HepG2 (cell line): Measurements from ENCODE around the gene PRPF4. TPM values are rescaled to one million over a fixed set of nuclear protein-coding genes. Genes with fewer than 3 reads are reported as not detected.
A peak's percentile ranks its signal among the peaks of the same experiment; 100 is the strongest.

Experiments
- ATRX ChIP-seq: sonication (generic); formaldehyde crosslinking; IDR thresholded peaks from 2 replicates; pipeline ENCODE4 v1.4.0; 2020; ENCODE audit warnings: missing genetic modification reagents, borderline replicate concordance
- BHLHE40 ChIP-seq: IDR thresholded peaks from 2 replicates; pipeline ENCODE4 v1.6.1; 2011; ENCODE audit warnings: low read length, improper control_type of control experiment
- BRCA1 ChIP-seq: sonication (generic); formaldehyde crosslinking; IDR thresholded peaks from 2 replicates; pipeline ENCODE4 v1.4.0; 2020; ENCODE audit warnings: missing genetic modification reagents
- CENPX ChIP-seq: sonication (generic); formaldehyde crosslinking; IDR thresholded peaks from 2 replicates; pipeline ENCODE4 v1.9.0; 2021; ENCODE audit warnings: mild to moderate bottlenecking, missing genetic modification reagents, moderate library complexity
- FOXA1 ChIP-seq, 2 experiments: fragments of 450-650 bp in 1 of 2; sonication (generic) in 1 of 2; formaldehyde crosslinking in 1 of 2; IDR thresholded peaks; 2 replicates each; pipeline versions ENCODE4 v1.4.0 to v1.6.1; 2016 to 2020; ENCODE audit warnings: missing genetic modification reagents in 1 of 2
- HDAC1 ChIP-seq: sonication (generic); formaldehyde crosslinking; IDR thresholded peaks from 2 replicates; pipeline ENCODE4 v1.5.1; 2020; ENCODE audit warnings: mild to moderate bottlenecking, missing genetic modification reagents
- MED13 ChIP-seq: sonication (generic); formaldehyde crosslinking; IDR thresholded peaks from 2 replicates; pipeline ENCODE4 v1.5.0; 2020; ENCODE audit warnings: missing genetic modification reagents
- MXD4 ChIP-seq: IDR thresholded peaks from 2 replicates; pipeline ENCODE4 v1.6.1; 2016; ENCODE audit warnings: mild to moderate bottlenecking, missing biosample characterization, missing genetic modification reagents
- SNAI1 ChIP-seq: sonication (generic); formaldehyde crosslinking; IDR thresholded peaks from 2 replicates; pipeline ENCODE4 v1.5.0; 2020; ENCODE audit warnings: mild to moderate bottlenecking, missing genetic modification reagents, borderline replicate concordance
- THAP11 ChIP-seq: IDR thresholded peaks from 2 replicates; pipeline ENCODE4 v1.6.1; 2016; ENCODE audit warnings: missing biosample characterization, missing genetic modification reagents
- XRCC5 ChIP-seq: fragments of 200-400 bp; formaldehyde crosslinking; optimal IDR thresholded peaks from 2 replicates; pipeline ENCODE3; 2017; ENCODE audit warnings: mild to moderate bottlenecking, low read length
- YY1 ChIP-seq: IDR thresholded peaks from 2 replicates; pipeline ENCODE4 v1.6.1; 2011; ENCODE audit warnings: low read length, low read depth, moderate library complexity, mild to moderate bottlenecking; ENCODE audit not compliant: insufficient read depth, insufficient replicate concordance
- ZNF782 ChIP-seq: sonication (generic); formaldehyde crosslinking; IDR thresholded peaks from 2 replicates; pipeline ENCODE4 v1.4.0; 2020; ENCODE audit warnings: missing genetic modification reagents, mild to moderate bottlenecking, borderline replicate concordance
- ZSCAN25 ChIP-seq: sonication (generic); formaldehyde crosslinking; IDR thresholded peaks from 2 replicates; pipeline ENCODE4 v1.8.0; 2022; ENCODE audit warnings: mild to moderate bottlenecking, missing genetic modification reagents
- polyA plus RNA-seq, 8 experiments: library from polyadenylated mRNA; depleted of rRNA in 3 of 8; stranded (reverse) in 7 of 8; unstranded in 1 of 8; fragments of >200 nt; fragmentation: Illumina TruSeq in 4 of 8; extraction: Trizol in 4 of 8; gene quantifications; 2 replicates each; pipeline versions ENCODE4 v1.2.1 to v1.2.3, GENCODE V29; 2011 to 2016; ENCODE audit warnings: low read depth in 4 of 8, missing spikeins in 1 of 8, mixed read lengths in 1 of 8; ENCODE audit not compliant: insufficient read depth in 1 of 8
- total RNA-seq, 5 experiments: library from RNA; depleted of rRNA; stranded (reverse); fragments of >200 nt; fragmentation: Illumina TruSeq; extraction: Trizol; gene quantifications; 2 replicates each; pipeline ENCODE4 v1.2.3, GENCODE V29; 2016; ENCODE audit warnings: low read depth in 1 of 5
- TF ChIP-seq, protein P1 (sequence below): IDR thresholded peaks from 2 replicates; pipeline ENCODE4 v1.6.1; 2016; ENCODE audit warnings: missing genetic modification reagents, missing compliant biosample characterization
- TF ChIP-seq, protein P2 (sequence below): sonication (generic); formaldehyde crosslinking; IDR thresholded peaks from 2 replicates; pipeline ENCODE4 v1.4.0; 2020; ENCODE audit warnings: missing genetic modification reagents
- TF ChIP-seq, protein P3 (sequence below): sonication (generic); formaldehyde crosslinking; IDR thresholded peaks from 2 replicates; pipeline ENCODE4 v1.5.0; 2020; ENCODE audit warnings: mild to moderate bottlenecking, missing genetic modification reagents, borderline replicate concordance
- TF ChIP-seq, protein P4 (sequence below): IDR thresholded peaks from 2 replicates; pipeline ENCODE4 v1.6.1; 2016
- TF ChIP-seq, protein P5 (sequence below): IDR thresholded peaks from 2 replicates; pipeline ENCODE4 v1.6.1; 2016; ENCODE audit warnings: low read depth, control low read depth
- TF ChIP-seq, protein P6 (sequence below): sonication (generic); formaldehyde crosslinking; IDR thresholded peaks from 2 replicates; pipeline ENCODE4 v1.4.0; 2020; ENCODE audit warnings: low read depth, mild to moderate bottlenecking, missing genetic modification reagents

The PRPF4 gene
- total and polyA plus RNA-seq, 2 of the 13 experiments (the other 11 are each of a cell fraction or from before 2014, with no cell fraction given): 10.3 to 49.0 TPM

DNA sequence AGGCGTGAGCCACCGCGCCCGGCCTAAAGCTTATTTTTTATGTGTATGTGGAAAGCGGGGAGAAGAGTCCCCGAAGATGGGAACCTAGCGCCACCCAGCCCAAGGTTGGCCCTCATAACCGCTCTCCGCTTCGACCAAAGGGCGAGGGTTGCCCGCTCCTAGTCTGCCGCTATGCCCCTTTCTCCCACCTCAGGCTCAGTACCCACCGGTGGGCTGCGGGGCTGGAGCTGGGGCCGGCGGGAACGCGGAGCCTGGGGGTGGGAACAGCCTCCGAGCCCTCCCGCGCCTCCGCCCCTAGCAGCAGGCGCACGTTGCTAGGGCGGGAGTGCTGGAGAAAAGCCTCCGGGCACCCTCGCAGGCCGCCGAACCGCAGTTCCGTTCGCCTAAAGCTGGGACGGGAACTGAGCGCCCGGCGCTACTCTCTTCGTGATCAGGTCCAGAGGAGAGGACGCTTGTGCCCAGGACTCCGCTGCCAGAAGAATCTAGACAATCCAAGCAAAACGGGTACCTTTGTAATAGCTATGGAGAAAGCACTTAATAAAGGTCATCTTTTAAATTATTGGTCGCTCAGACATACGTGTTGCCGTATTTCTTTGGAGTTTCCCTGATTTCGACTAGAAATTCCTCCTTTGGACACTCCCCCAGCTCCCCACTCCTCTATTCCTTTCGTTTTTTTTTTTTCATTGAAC is 64.7 kb downstream of the PRPF4 start, which contains the start of gene WDR31 (continued):
- TF ChIP-seq, protein P1, sequence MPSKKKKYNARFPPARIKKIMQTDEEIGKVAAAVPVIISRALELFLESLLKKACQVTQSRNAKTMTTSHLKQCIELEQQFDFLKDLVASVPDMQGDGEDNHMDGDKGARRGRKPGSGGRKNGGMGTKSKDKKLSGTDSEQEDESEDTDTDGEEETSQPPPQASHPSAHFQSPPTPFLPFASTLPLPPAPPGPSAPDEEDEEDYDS (CRISPR knock-in tag): peak; percentile 68
- TF ChIP-seq, protein P2, sequence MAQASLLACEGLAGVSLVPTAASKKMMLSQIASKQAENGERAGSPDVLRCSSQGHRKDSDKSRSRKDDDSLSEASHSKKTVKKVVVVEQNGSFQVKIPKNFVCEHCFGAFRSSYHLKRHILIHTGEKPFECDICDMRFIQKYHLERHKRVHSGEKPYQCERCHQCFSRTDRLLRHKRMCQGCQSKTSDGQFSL (CRISPR knock-in tag): peak; percentile 71; the same call in 1 of the 2 replicates
- TF ChIP-seq XRCC5 (peak; percentile 99), CENPX (CRISPR knock-in tag) (no peak), HDAC1 (CRISPR knock-in tag) (peak; percentile 96), BHLHE40 (peak; percentile 59; the same call in 1 of the 2 replicates), ATRX (CRISPR knock-in tag) (no peak), ZSCAN25 (CRISPR knock-in tag) (0 out of 2 replicates have a peak, but pooled peaks have one; percentile 49), MXD4 (CRISPR knock-in tag) (peak; percentile 91), SNAI1 (0 out of 2 replicates have a peak, but pooled peaks have one; percentile 50), ZNF782 (CRISPR knock-in tag) (peak; percentile 68; the same call in 1 of the 2 replicates), BRCA1 (CRISPR knock-in tag) (no peak; the same call in none of the 2 replicates), THAP11 (CRISPR knock-in tag) (peak; percentile 94), YY1 (peak; percentile 77), MED13 (CRISPR knock-in tag) (peak; percentile 72; the same call in 1 of the 2 replicates), FOXA1 (IDR thresholded peaks at IDR 0.05) (no peak), FOXA1 (CRISPR knock-in tag; IDR thresholded peaks at IDR 0.05) (peak; percentile 57; the same call in 1 of the 2 replicates)
- TF ChIP-seq, protein P3, sequence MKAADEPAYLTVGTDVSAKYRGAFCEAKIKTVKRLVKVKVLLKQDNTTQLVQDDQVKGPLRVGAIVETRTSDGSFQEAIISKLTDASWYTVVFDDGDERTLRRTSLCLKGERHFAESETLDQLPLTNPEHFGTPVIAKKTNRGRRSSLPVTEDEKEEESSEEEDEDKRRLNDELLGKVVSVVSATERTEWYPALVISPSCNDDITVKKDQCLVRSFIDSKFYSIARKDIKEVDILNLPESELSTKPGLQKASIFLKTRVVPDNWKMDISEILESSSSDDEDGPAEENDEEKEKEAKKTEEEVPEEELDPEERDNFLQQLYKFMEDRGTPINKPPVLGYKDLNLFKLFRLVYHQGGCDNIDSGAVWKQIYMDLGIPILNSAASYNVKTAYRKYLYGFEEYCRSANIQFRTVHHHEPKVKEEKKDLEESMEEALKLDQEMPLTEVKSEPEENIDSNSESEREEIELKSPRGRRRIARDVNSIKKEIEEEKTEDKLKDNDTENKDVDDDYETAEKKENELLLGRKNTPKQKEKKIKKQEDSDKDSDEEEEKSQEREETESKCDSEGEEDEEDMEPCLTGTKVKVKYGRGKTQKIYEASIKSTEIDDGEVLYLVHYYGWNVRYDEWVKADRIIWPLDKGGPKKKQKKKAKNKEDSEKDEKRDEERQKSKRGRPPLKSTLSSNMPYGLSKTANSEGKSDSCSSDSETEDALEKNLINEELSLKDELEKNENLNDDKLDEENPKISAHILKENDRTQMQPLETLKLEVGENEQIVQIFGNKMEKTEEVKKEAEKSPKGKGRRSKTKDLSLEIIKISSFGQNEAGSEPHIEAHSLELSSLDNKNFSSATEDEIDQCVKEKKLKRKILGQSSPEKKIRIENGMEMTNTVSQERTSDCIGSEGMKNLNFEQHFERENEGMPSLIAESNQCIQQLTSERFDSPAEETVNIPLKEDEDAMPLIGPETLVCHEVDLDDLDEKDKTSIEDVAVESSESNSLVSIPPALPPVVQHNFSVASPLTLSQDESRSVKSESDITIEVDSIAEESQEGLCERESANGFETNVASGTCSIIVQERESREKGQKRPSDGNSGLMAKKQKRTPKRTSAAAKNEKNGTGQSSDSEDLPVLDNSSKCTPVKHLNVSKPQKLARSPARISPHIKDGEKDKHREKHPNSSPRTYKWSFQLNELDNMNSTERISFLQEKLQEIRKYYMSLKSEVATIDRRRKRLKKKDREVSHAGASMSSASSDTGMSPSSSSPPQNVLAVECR (CRISPR knock-in tag): peak; percentile 96
- TF ChIP-seq, protein P4, sequence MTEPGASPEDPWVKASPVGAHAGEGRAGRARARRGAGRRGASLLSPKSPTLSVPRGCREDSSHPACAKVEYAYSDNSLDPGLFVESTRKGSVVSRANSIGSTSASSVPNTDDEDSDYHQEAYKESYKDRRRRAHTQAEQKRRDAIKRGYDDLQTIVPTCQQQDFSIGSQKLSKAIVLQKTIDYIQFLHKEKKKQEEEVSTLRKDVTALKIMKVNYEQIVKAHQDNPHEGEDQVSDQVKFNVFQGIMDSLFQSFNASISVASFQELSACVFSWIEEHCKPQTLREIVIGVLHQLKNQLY (CRISPR knock-in tag): 0 out of 2 replicates have a peak, but pooled peaks have one; percentile 68
- TF ChIP-seq, protein P5, sequence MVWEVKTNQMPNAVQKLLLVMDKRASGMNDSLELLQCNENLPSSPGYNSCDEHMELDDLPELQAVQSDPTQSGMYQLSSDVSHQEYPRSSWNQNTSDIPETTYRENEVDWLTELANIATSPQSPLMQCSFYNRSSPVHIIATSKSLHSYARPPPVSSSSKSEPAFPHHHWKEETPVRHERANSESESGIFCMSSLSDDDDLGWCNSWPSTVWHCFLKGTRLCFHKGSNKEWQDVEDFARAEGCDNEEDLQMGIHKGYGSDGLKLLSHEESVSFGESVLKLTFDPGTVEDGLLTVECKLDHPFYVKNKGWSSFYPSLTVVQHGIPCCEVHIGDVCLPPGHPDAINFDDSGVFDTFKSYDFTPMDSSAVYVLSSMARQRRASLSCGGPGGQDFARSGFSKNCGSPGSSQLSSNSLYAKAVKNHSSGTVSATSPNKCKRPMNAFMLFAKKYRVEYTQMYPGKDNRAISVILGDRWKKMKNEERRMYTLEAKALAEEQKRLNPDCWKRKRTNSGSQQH: peak; percentile 93
- TF ChIP-seq, protein P6, sequence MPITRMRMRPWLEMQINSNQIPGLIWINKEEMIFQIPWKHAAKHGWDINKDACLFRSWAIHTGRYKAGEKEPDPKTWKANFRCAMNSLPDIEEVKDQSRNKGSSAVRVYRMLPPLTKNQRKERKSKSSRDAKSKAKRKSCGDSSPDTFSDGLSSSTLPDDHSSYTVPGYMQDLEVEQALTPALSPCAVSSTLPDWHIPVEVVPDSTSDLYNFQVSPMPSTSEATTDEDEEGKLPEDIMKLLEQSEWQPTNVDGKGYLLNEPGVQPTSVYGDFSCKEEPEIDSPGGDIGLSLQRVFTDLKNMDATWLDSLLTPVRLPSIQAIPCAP (CRISPR knock-in tag): no peak
